HG02870 (cell line): ENCODE results near the gene MORC3.
A peak's percentile ranks its signal among the peaks of the same experiment; 100 is the strongest.

ENCODE experiments used
- ATAC-seq: cut with Tn5 transposase; IDR thresholded peaks from one replicate; pipeline ENCODE4 v1.9.1; 2021; ENCODE audit warnings: mild to moderate bottlenecking, moderate library complexity; ENCODE audit not compliant: unreplicated experiment

MORC3 gene

GRCh38 chr21:36419996-36420395 lies 100.0 kb downstream of the MORC3 start:
- ATAC-seq, result peak; percentile 59

DNA sequence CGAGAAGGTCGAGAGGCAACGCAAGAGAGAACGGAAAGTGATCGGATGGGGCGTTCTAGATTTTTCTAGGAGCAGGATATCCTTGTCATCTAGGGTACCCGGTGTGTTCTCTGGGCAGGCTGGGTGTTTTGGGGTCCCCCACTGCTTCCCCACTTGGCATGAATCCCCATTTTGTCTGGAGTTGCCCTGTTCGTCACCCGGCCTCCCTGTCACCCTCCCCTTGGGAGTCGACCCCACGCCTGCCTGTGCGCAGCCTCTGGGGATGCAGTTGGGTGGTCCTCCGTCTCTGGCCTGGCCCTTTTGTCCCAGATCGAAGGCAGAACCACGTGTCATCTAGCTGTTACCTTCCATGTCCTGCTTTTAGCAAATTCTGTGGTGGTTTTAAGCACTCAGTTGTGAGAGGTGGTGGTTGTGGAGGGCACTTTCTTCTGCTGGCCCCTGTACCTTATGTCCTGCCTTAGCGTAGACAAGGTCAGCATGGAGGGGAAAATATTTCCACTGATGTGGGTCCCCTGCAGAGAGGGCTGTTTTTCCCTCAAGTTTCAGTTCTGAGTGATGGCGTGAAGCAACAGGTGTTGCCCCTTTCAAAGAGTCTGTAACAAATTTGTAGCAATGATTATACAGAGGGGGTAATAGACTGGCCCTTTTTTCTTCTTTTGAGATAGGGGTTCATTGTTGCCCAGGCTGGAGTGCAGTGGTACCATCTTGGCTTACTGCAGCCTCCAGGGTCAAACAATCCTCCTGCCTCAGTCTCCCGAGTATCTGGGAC lies 100.8 kb downstream of the MORC3 start:
- no peak for ATAC-seq

DNA sequence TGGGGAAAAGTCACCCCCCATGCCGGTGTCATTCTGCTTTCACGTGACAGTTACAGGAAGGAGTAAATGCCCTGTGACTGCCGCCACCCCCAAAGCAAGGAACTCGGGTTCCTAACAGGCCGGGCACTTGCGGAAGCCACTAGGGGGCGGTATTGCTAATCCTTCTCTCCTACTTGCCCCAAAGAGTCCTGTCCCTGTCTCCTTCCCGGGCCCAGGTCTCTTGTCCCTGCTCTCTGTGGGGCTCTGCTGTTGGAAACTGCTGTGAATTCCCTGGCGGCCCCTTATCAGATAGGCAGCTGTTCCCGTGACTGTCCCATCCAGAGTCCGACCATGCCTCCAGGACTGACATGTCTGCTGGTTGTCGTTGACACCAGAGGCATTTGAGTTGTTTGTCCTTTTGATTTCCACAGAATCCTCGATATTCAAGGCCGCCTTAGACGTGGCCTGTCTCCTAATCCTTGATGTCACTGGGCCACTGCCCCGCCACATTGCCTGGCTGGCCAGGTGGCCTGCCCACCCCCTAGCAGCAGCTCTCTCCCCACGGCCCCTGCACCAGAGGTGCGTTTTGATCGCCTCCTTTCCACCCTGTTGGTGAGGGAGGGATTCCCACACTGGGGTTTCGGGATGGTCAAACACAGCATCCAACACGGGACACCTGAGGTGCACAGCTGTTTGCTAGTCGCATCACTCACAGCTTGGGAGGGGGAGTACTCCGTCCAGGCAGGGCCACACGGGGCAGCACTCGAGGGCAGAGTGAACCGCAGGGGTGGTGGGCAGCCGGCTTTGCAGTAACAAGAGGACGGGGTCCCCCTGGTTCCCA lies 102.5 kb downstream of the MORC3 start:
- no peak for ATAC-seq

- no peak for ATAC-seq
Observed at GRCh38 chr21:36423771-36424433, 103.9 kb downstream of the MORC3 start.

- ATAC-seq, result no peak
Observed at GRCh38 chr21:36424592-36424991, 104.6 kb downstream of the MORC3 start.

DNA sequence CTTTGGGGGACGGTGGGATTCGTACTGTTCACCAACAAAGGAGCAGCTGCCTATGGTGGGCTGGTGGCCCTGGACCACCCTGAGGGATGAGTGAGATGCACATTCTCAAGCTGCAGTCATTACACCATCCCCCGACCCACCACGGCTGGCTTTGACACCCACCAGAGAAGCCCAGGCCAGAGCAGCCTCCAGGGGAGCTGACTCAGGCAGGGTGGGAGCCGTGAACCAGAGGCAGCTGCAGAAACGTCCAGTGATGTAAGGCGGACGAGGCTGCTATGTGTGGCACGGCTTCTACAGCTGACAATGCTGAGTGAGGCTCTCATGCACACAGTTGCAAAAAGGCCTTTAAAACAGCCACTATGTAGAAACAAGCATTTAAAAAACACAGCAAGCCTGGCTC lies 105.3 kb downstream of the MORC3 start:
- no peak for ATAC-seq
